Effector memory CD8-positive, alpha-beta T cell (primary cell): ENCODE results near the gene CCNK.
A peak's percentile ranks its signal among the peaks of the same experiment; 100 is the strongest.

ENCODE experiments used
- ATAC-seq: fragments of 150-1000 bp; cut with Tn5 transposase; replicated peaks from 2 replicates; pipeline ENCODE4 v1.10.0; 2021; ENCODE audit warnings: mild to moderate bottlenecking, moderate library complexity
- DNase-seq, 3 experiments: peaks; one replicate each; pipeline ENCODE4 v3.0.0; 2021
- H3K27ac Mint-ChIP-seq, 2 donors: one replicate each; pipeline ENCODE4 v1.8.0; 2022; ENCODE audit warnings: mild to moderate bottlenecking in 2 of 2, mixed read lengths in 2 of 2, moderate library complexity in 2 of 2
- H3K27me3 Mint-ChIP-seq, 2 donors: one replicate each; pipeline ENCODE4 v1.8.0; 2022; ENCODE audit warnings: mixed read lengths in 2 of 2
- H3K36me3 Mint-ChIP-seq: one replicate; pipeline ENCODE4 v1.8.0; 2022; ENCODE audit warnings: mild to moderate bottlenecking, moderate library complexity, mixed read lengths; ENCODE audit not compliant: insufficient read depth
- H3K4me1 Mint-ChIP-seq, 2 donors: one replicate each; pipeline ENCODE4 v1.8.0; 2022; ENCODE audit warnings: low read depth in 2 of 2, mixed read lengths in 2 of 2
- H3K4me3 Mint-ChIP-seq, 2 donors: one replicate each; pipeline ENCODE4 v1.8.0; 2022; ENCODE audit warnings: mild to moderate bottlenecking in 2 of 2, mixed read lengths in 2 of 2, moderate library complexity in 2 of 2
- H3K9me3 Mint-ChIP-seq, 2 donors: one replicate each; pipeline ENCODE4 v1.8.0; 2022; ENCODE audit warnings: mixed read lengths in 2 of 2

Gene CCNK

GRCh38 chr14:99554757-99555531 lies 73.7 kb downstream of the CCNK start:
- H3K4me3 Mint-ChIP-seq = no peak overlapping the region
- peaks cover 9 to 11% of the 10 kb centered on the region in 2 donors for H3K4me1 Mint-ChIP-seq
- H3K27ac Mint-ChIP-seq = no peak overlapping the region
- no peak for ATAC-seq
- no peaks in the 10 kb centered on the region for H3K27me3 Mint-ChIP-seq
- no peaks in the 10 kb centered on the region for H3K36me3 Mint-ChIP-seq
- H3K9me3 Mint-ChIP-seq = no peaks in the 10 kb centered on the region
- no peak for DNase-seq

GRCh38 chr14:99556134-99556791 lies 75.1 kb downstream of the CCNK start:
- DNase-seq (no peak), ATAC-seq (no peak)
- H3K27ac Mint-ChIP-seq = peak overlapping the region in 1 of 2 donors; percentile 49
- no peaks in the 10 kb centered on the region for H3K9me3 Mint-ChIP-seq
- no peaks in the 10 kb centered on the region for H3K36me3 Mint-ChIP-seq
- H3K27me3 Mint-ChIP-seq = no peaks in the 10 kb centered on the region
- no peak overlapping the region for H3K4me3 Mint-ChIP-seq
- peaks cover 0 to 2% of the 10 kb centered on the region in 2 donors for H3K4me1 Mint-ChIP-seq

- no peaks in the 10 kb centered on the region for H3K27me3 Mint-ChIP-seq
- no peaks in the 10 kb centered on the region for H3K9me3 Mint-ChIP-seq
- H3K27ac Mint-ChIP-seq = peak overlapping the region; percentile 29
- no peaks in the 10 kb centered on the region for H3K36me3 Mint-ChIP-seq
- H3K4me3 Mint-ChIP-seq = no peak overlapping the region
- ATAC-seq (no peak), DNase-seq (no peak)
- H3K4me1 Mint-ChIP-seq = peaks cover 0 to 11% of the 10 kb centered on the region in 2 donors
Observed at GRCh38 chr14:99559286-99559990, 78.2 kb downstream of the CCNK start.

- Mint-ChIP-seq H3K4me3 (no peak overlapping the region), H3K27ac (no peak overlapping the region), H3K36me3 (no peaks in the 10 kb centered on the region), H3K27me3 (no peaks in the 10 kb centered on the region), H3K4me1 (peaks cover under 1 to 17% of the 10 kb centered on the region in 2 donors), H3K9me3 (no peaks in the 10 kb centered on the region)
- no peak for DNase-seq
- no peak for ATAC-seq
Observed at GRCh38 chr14:99560403-99560802, 79.2 kb downstream of the CCNK start.

- no peak for DNase-seq
- H3K27me3 Mint-ChIP-seq = no peaks in the 10 kb centered on the region
Observed at GRCh38 chr14:99560922-99561683, 79.9 kb downstream of the CCNK start.

GRCh38 chr14:99561864-99562263 lies 80.7 kb downstream of the CCNK start:
- H3K9me3 Mint-ChIP-seq = no peaks in the 10 kb centered on the region
- no peak overlapping the region for H3K27ac Mint-ChIP-seq
- H3K4me1 Mint-ChIP-seq = peaks cover 6 to 17% of the 10 kb centered on the region in 2 donors
- DNase-seq (no peak), ATAC-seq (no peak)
- H3K27me3 Mint-ChIP-seq = no peaks in the 10 kb centered on the region
- H3K36me3 Mint-ChIP-seq = no peaks in the 10 kb centered on the region
- H3K4me3 Mint-ChIP-seq = no peak overlapping the region

More at GRCh38 chr14:99560922-99561683, 79.9 kb downstream of the CCNK start:
- H3K9me3 Mint-ChIP-seq = no peaks in the 10 kb centered on the region
- no peak for ATAC-seq
- no peaks in the 10 kb centered on the region for H3K36me3 Mint-ChIP-seq
- no peak overlapping the region for H3K4me3 Mint-ChIP-seq
- H3K27ac Mint-ChIP-seq = no peak overlapping the region
- H3K4me1 Mint-ChIP-seq = peaks cover 6 to 17% of the 10 kb centered on the region in 2 donors
